H9 (cell line): ENCODE measurements around the gene FKBP10. TPM values are rescaled to one million over a fixed set of nuclear protein-coding genes. Genes with fewer than 3 reads are reported as not detected.

Source experiments
- DNase-seq: peaks from one replicate; pipeline ENCODE4 v3.0.0-alpha.2; 2017
- H2AFZ ChIP-seq: one replicate; pipeline ENCODE4 v1.6.1; 2013; ENCODE audit warnings: mild to moderate bottlenecking, low read length, control low read depth, moderate library complexity
- H2AK5ac ChIP-seq: 2 replicates; pipeline ENCODE4 v1.6.1; 2013; ENCODE audit warnings: low read length, control low read depth, mixed read lengths; ENCODE audit not compliant: insufficient read length
- H2BK120ac ChIP-seq: one replicate; pipeline ENCODE4 v1.6.1; 2013; ENCODE audit warnings: low read depth, mild to moderate bottlenecking, low read length, control low read depth, inconsistent platforms; ENCODE audit not compliant: poor library complexity, severe bottlenecking
- H2BK12ac ChIP-seq: 2 replicates; pipeline ENCODE4 v1.6.1; 2013; ENCODE audit warnings: low read length, control low read depth, mixed read lengths, low read depth; ENCODE audit not compliant: insufficient read length
- H2BK15ac ChIP-seq: 2 replicates; pipeline ENCODE4 v1.6.1; 2013; ENCODE audit warnings: low read depth, low read length, control low read depth
- H2BK20ac ChIP-seq: one replicate; pipeline ENCODE4 v1.6.1; 2013; ENCODE audit warnings: low read depth, mild to moderate bottlenecking, low read length, control low read depth, inconsistent platforms; ENCODE audit not compliant: poor library complexity, severe bottlenecking
- H2BK5ac ChIP-seq: 2 replicates; pipeline ENCODE4 v1.6.1; 2013; ENCODE audit warnings: low read length, control low read depth, mixed read lengths; ENCODE audit not compliant: insufficient read length
- H3K14ac ChIP-seq: 2 replicates; pipeline ENCODE4 v1.6.1; 2013; ENCODE audit warnings: low read length, control low read depth; ENCODE audit not compliant: insufficient read depth
- H3K18ac ChIP-seq: 2 replicates; pipeline ENCODE4 v1.6.1; 2013; ENCODE audit warnings: low read depth, mild to moderate bottlenecking, mixed read lengths, low read length, control low read depth; ENCODE audit not compliant: insufficient read length
- H3K23ac ChIP-seq: 2 replicates; pipeline ENCODE4 v1.6.1; 2013; ENCODE audit warnings: low read length, control low read depth, mixed read lengths, low read depth; ENCODE audit not compliant: insufficient read length
- H3K23me2 ChIP-seq: 2 replicates; pipeline ENCODE4 v1.6.1; 2013; ENCODE audit warnings: low read depth, mild to moderate bottlenecking, mixed read lengths, low read length, control low read depth; ENCODE audit not compliant: insufficient read length, poor library complexity, severe bottlenecking
- H3K27ac ChIP-seq: 2 replicates; pipeline ENCODE4 v1.5.1; 2013; ENCODE audit warnings: low read length, control low read depth, mixed read lengths, low read depth; ENCODE audit not compliant: insufficient read length
- H3K27me3 ChIP-seq: 2 replicates; pipeline ENCODE4 v1.6.1; 2013; ENCODE audit warnings: low read length, control low read depth, inconsistent platforms; ENCODE audit not compliant: insufficient read depth
- H3K4ac ChIP-seq: 2 replicates; pipeline ENCODE4 v1.6.1; 2013; ENCODE audit warnings: low read depth, mild to moderate bottlenecking, control low read depth, inconsistent platforms, low read length, moderate library complexity
- H3K4me1 ChIP-seq: 2 replicates; pipeline ENCODE4 v1.6.1; 2013; ENCODE audit warnings: low read length, control low read depth, inconsistent platforms; ENCODE audit not compliant: insufficient read depth
- H3K4me2 ChIP-seq: 2 replicates; pipeline ENCODE4 v1.6.1; 2013; ENCODE audit warnings: low read length, control low read depth, mixed read lengths; ENCODE audit not compliant: insufficient read length, insufficient read depth
- H3K56ac ChIP-seq: 2 replicates; pipeline ENCODE4 v1.6.1; 2013; ENCODE audit warnings: low read depth, mild to moderate bottlenecking, mixed read lengths, low read length, control low read depth; ENCODE audit not compliant: insufficient read length
- H3K79me1 ChIP-seq: 2 replicates; pipeline ENCODE4 v1.6.1; 2013; ENCODE audit warnings: low read depth, mild to moderate bottlenecking, moderate library complexity, low read length, control low read depth, inconsistent platforms; ENCODE audit not compliant: insufficient read depth, poor library complexity, severe bottlenecking
- H3K79me2 ChIP-seq: 2 replicates; pipeline ENCODE4 v1.6.1; 2013; ENCODE audit warnings: low read length, control low read depth, inconsistent platforms; ENCODE audit not compliant: insufficient read depth
- H3K9ac ChIP-seq: 2 replicates; pipeline ENCODE4 v1.6.1; 2013; ENCODE audit warnings: low read length, control low read depth, mixed read lengths; ENCODE audit not compliant: insufficient read length; ENCODE audit errors: extremely low read depth
- H3K9me3 ChIP-seq: one replicate; pipeline ENCODE4 v1.6.1; 2013; ENCODE audit warnings: low read depth, low read length, inconsistent platforms; ENCODE audit not compliant: control insufficient read depth
- H3T11ph ChIP-seq: one replicate; pipeline ENCODE4 v1.6.1; 2013; ENCODE audit warnings: mild to moderate bottlenecking, low read length, control low read depth, inconsistent platforms
- H4K20me1 ChIP-seq: one replicate; pipeline ENCODE4 v1.6.1; 2013; ENCODE audit not compliant: control insufficient read depth, insufficient read length, insufficient read depth
- H4K5ac ChIP-seq: 2 replicates; pipeline ENCODE4 v1.6.1; 2013; ENCODE audit warnings: low read depth, mild to moderate bottlenecking, mixed read lengths, low read length, control low read depth; ENCODE audit not compliant: insufficient read length
- H4K8ac ChIP-seq: replicated peaks from 2 replicates; pipeline ENCODE4 v1.6.1; 2013; ENCODE audit warnings: low read length, control low read depth, mixed read lengths, low read depth; ENCODE audit not compliant: insufficient read length
- H4K91ac ChIP-seq: 2 replicates; pipeline ENCODE4 v1.6.1; 2013; ENCODE audit warnings: low read depth, mild to moderate bottlenecking, moderate library complexity, mixed read lengths, low read length, control low read depth; ENCODE audit not compliant: insufficient read length
- H3K27ac Mint-ChIP-seq, 3 experiments: 2 replicates in 2 of 3; 3 replicates in 1 of 3; pipeline ENCODE4 v1.8.0; 2020 to 2021; ENCODE audit warnings: mixed read lengths in 3 of 3, mild to moderate bottlenecking in 1 of 3, moderate library complexity in 1 of 3
- H3K27me3 Mint-ChIP-seq: 2 replicates; pipeline ENCODE4 v1.8.0; 2021; ENCODE audit warnings: low read depth, mild to moderate bottlenecking, moderate library complexity, mixed read lengths
- H3K36me3 Mint-ChIP-seq, 3 experiments: 2 replicates in 2 of 3; 3 replicates in 1 of 3; pipeline ENCODE4 v1.8.0; 2020 to 2021; ENCODE audit warnings: low read depth in 3 of 3, mixed read lengths in 3 of 3; ENCODE audit not compliant: insufficient read depth in 1 of 3
- H3K4me1 Mint-ChIP-seq, 2 experiments: 2 replicates each; pipeline ENCODE4 v1.8.0; 2020; ENCODE audit warnings: mixed read lengths in 2 of 2
- H3K4me3 Mint-ChIP-seq, 2 experiments: 2 replicates in 1 of 2; 3 replicates in 1 of 2; pipeline ENCODE4 v1.8.0; 2020 to 2021; ENCODE audit warnings: mild to moderate bottlenecking in 2 of 2, mixed read lengths in 2 of 2, moderate library complexity in 1 of 2
- H3K9me3 Mint-ChIP-seq, 2 experiments: 2 replicates in 1 of 2; 3 replicates in 1 of 2; pipeline ENCODE4 v1.8.0; 2020; ENCODE audit warnings: mild to moderate bottlenecking in 2 of 2, mixed read lengths in 2 of 2, moderate library complexity in 1 of 2
- WGBS: extraction: QIAGEN DNeasy Blood & Tissue Kit; methylation state at CpG from one replicate; pipeline ENCODE4 v1.1.7; 2013; ENCODE audit warnings: missing lambda C conversion rate, low lambda C conversion rate, mixed read lengths; ENCODE audit not compliant: insufficient read length; ENCODE audit errors: extremely low coverage; 5-methylcytosine and 5-hydroxymethylcytosine counted together
- total RNA-seq: library from RNA; stranded (reverse); gene quantifications from 2 replicates; pipeline ENCODE4 v1.2.1, GENCODE V29; 2021
- TF ChIP-seq, protein P1 (sequence below): fragments of 200-600 bp; sonication (generic); conservative IDR thresholded peaks from 3 replicates; pipeline ENCODE4 v1.8.0; 2021; ENCODE audit warnings: antibody characterized with exemption, mild to moderate bottlenecking

Gene FKBP10
- total RNA-seq, 1 experiment from 2014 or later = 166 TPM

- no peak overlapping the region for H3K4me2 ChIP-seq
- DNase-seq = peak; percentile 89
- no peak overlapping the region for H2AFZ ChIP-seq
- no peaks in the 10 kb centered on the region for H3K27me3 ChIP-seq
- Mint-ChIP-seq H3K4me3 (no peak overlapping the region; a peak in 1 of 5 replicates), H3K36me3 (peaks cover 18 to 45% (median 45%) of the 10 kb centered on the region in 3 experiments), H3K27ac (peak overlapping the region; percentile 22 to 72 (median 70); a peak in 3 of 7 replicates), H3K27me3 (no peaks in the 10 kb centered on the region), H3K4me1 (peaks cover 44 to 52% of the 10 kb centered on the region in 2 experiments), H3K9me3 (no peaks in the 10 kb centered on the region)
- no peak overlapping the region for H3K23ac ChIP-seq
- H4K20me1 ChIP-seq = no peaks in the 10 kb centered on the region
- no peak overlapping the region for H3T11ph ChIP-seq
- no peak overlapping the region for H3K27ac ChIP-seq
- TF ChIP-seq, protein P1, sequence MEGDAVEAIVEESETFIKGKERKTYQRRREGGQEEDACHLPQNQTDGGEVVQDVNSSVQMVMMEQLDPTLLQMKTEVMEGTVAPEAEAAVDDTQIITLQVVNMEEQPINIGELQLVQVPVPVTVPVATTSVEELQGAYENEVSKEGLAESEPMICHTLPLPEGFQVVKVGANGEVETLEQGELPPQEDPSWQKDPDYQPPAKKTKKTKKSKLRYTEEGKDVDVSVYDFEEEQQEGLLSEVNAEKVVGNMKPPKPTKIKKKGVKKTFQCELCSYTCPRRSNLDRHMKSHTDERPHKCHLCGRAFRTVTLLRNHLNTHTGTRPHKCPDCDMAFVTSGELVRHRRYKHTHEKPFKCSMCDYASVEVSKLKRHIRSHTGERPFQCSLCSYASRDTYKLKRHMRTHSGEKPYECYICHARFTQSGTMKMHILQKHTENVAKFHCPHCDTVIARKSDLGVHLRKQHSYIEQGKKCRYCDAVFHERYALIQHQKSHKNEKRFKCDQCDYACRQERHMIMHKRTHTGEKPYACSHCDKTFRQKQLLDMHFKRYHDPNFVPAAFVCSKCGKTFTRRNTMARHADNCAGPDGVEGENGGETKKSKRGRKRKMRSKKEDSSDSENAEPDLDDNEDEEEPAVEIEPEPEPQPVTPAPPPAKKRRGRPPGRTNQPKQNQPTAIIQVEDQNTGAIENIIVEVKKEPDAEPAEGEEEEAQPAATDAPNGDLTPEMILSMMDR = no peak
- H3K79me1 ChIP-seq = no peaks in the 10 kb centered on the region
- no peak overlapping the region for H2AK5ac ChIP-seq
- H3K79me2 ChIP-seq = no peaks in the 10 kb centered on the region; the same call in 1 of the 2 replicates
- H3K9ac ChIP-seq = no peak overlapping the region
- no peak overlapping the region for H3K18ac ChIP-seq
- H2BK15ac ChIP-seq = no peak overlapping the region
- H2BK12ac ChIP-seq = no peak overlapping the region
- no peaks in the 10 kb centered on the region for H3K9me3 ChIP-seq
- no peak overlapping the region for H4K5ac ChIP-seq
- H3K14ac ChIP-seq = no peak overlapping the region
- no peak overlapping the region for H2BK120ac ChIP-seq
- WGBS = no CpG with 5 or more reads among the region's 4 CpGs
- no peak overlapping the region for H4K8ac ChIP-seq
- H3K23me2 ChIP-seq = no peaks in the 10 kb centered on the region
- no peak overlapping the region for H2BK20ac ChIP-seq
- H4K91ac ChIP-seq = no peak overlapping the region
- no peak overlapping the region for H3K56ac ChIP-seq
- H2BK5ac ChIP-seq = no peak overlapping the region
- H3K4ac ChIP-seq = no peak overlapping the region
- peaks cover 7% of the 10 kb centered on the region; the same call in 1 of the 2 replicates for H3K4me1 ChIP-seq
These were observed 40.6 kb upstream of the FKBP10 start for GRCh38 chr17:41772218-41772585.
